ENCODE results near the gene ACOX1.

The ACOX1 gene

GRCh38 chr17:75950855-75951554 lies 28.0 kb downstream of the ACOX1 start:
- in situ Hi-C loops (cut with MboI; ENCODE audit: low pct_unique_long_range_greater_than_20kb, low sequenced_read_pairs) = no loop called here
- DNase-seq = peak; percentile 46

GRCh38 chr17:75950421-75950820 lies 28.5 kb downstream of the ACOX1 start:
- in situ Hi-C loops (cut with MboI; ENCODE audit: low pct_unique_long_range_greater_than_20kb, low sequenced_read_pairs) = no loop called here
- no peak for DNase-seq

- in situ Hi-C loops (cut with MboI; ENCODE audit: low pct_unique_long_range_greater_than_20kb, low sequenced_read_pairs) = no loop called here
- no peak for DNase-seq
Measured at GRCh38 chr17:75945211-75945610, 33.8 kb downstream of the ACOX1 start.

- DNase-seq = no peak
- in situ Hi-C loops (cut with MboI; ENCODE audit: low pct_unique_long_range_greater_than_20kb, low sequenced_read_pairs) = no loop called here
Measured at GRCh38 chr17:75943491-75943890, 35.5 kb downstream of the ACOX1 start.

DNA sequence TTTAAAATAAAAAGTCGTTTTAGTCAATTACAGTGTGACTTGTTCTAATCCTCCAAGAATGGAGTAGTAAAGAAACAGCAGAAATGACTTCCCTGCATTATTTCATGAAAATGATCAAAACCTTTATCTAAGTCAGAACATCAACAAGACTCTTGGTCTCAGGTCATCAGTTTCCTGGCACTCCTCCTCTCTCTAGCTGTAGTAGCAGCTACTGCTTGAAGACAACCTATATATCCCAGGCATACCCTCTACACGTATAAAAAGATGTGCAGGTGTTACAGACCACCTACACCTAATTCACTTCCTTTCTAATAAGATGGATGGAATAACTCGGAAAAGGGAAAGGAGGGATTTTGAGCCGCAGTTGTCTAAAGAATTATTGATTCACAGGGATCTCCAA lies 36.5 kb downstream of the ACOX1 start:
- in situ Hi-C loops (cut with MboI; ENCODE audit: low pct_unique_long_range_greater_than_20kb, low sequenced_read_pairs) = no loop called here
- no peak for DNase-seq

DNA sequence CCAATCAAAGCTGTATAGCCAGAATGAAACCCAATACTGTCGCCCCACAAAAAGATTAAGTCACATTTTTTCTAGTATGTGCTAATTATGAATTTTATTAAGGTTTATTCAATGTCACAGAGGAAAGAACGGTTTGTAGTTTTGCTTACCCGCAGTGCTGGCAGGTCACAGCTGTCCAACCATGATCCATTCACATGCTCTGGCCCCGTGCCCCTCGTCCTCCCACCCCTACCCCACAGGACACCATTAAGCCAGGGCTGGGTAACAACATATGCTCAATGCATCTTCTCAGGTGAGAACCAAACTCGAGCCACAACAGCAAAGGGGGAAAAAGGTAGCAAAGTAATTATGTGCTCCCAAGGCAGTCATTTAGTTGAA lies 37.5 kb downstream of the ACOX1 start:
- DNase-seq = no peak

GRCh38 chr17:75940727-75941441 lies 38.1 kb downstream of the ACOX1 start, which contains the start of gene FBF1:
TSS of gene FBF1 (minus strand) at chr17:75941042. CDS start at chr17:75938149, 2,893 bp downstream.
- in situ Hi-C loops (cut with MboI; ENCODE audit: low pct_unique_long_range_greater_than_20kb, low sequenced_read_pairs) = no loop called here
- DNase-seq = peak; percentile 95

More for the DNA sequence above, 37.5 kb downstream of the ACOX1 start:
- in situ Hi-C loops (cut with MboI; ENCODE audit: low pct_unique_long_range_greater_than_20kb, low sequenced_read_pairs) = no loop called here

- in situ Hi-C loops (cut with MboI; ENCODE audit: low pct_unique_long_range_greater_than_20kb, low sequenced_read_pairs) = no loop called here
- no peak for DNase-seq
Measured at GRCh38 chr17:75937652-75938051, 41.3 kb downstream of the ACOX1 start.

GRCh38 chr17:75933808-75934207 lies 45.2 kb downstream of the ACOX1 start:
- no peak for DNase-seq
- in situ Hi-C loops (cut with MboI; ENCODE audit: low pct_unique_long_range_greater_than_20kb, low sequenced_read_pairs) = no loop called here

DNA sequence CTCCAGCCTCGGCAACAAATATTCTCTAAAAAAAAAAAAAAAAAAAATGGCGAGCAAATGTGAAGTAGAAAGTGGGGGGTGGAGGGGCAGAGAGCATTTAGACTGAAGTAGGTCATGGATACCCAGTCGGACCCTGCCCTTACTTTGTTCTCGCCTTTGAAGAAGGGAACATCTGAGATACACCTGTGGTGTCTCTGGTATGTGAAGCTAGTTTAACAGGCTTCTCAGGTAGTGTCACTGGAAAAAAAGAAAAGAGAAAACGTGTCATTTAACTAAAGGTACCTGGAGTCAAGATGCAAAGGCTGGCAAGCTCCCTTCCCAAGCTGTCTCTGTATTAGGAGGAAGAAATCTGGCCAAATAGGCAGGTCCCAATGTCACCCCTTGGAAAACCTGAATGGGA lies 46.1 kb downstream of the ACOX1 start:
- in situ Hi-C loops (cut with MboI; ENCODE audit: low pct_unique_long_range_greater_than_20kb, low sequenced_read_pairs) = no loop called here
- no peak for DNase-seq

GRCh38 chr17:75931062-75931461 lies 47.9 kb downstream of the ACOX1 start:
- in situ Hi-C loops (cut with MboI; ENCODE audit: low pct_unique_long_range_greater_than_20kb, low sequenced_read_pairs) = no loop called here
- DNase-seq = no peak

GRCh38 chr17:75927286-75927922 lies 51.6 kb downstream of the ACOX1 start:
- in situ Hi-C loops (cut with MboI; ENCODE audit: low pct_unique_long_range_greater_than_20kb, low sequenced_read_pairs) = no loop called here
- DNase-seq = peak; percentile 44

- in situ Hi-C loops (cut with MboI; ENCODE audit: low pct_unique_long_range_greater_than_20kb, low sequenced_read_pairs) = no loop called here
- no peak for DNase-seq
Measured at GRCh38 chr17:75926456-75926855, 52.5 kb downstream of the ACOX1 start.

GRCh38 chr17:75925912-75926311 lies 53.1 kb downstream of the ACOX1 start:
- no peak for DNase-seq
- in situ Hi-C loops (cut with MboI; ENCODE audit: low pct_unique_long_range_greater_than_20kb, low sequenced_read_pairs) = no loop called here

- in situ Hi-C loops (cut with MboI; ENCODE audit: low pct_unique_long_range_greater_than_20kb, low sequenced_read_pairs) = no loop called here
- DNase-seq = no peak
Measured at GRCh38 chr17:75925103-75925502, 53.9 kb downstream of the ACOX1 start.

GRCh38 chr17:75922963-75923874 lies 55.7 kb downstream of the ACOX1 start:
- in situ Hi-C loops (cut with MboI; ENCODE audit: low pct_unique_long_range_greater_than_20kb, low sequenced_read_pairs) = no loop called here
- DNase-seq = no peak

GRCh38 chr17:75922173-75922961 lies 56.6 kb downstream of the ACOX1 start:
- DNase-seq = no peak
- in situ Hi-C loops (cut with MboI; ENCODE audit: low pct_unique_long_range_greater_than_20kb, low sequenced_read_pairs) = no loop called here

GRCh38 chr17:75921596-75921995 lies 57.4 kb downstream of the ACOX1 start:
- in situ Hi-C loops (cut with MboI; ENCODE audit: low pct_unique_long_range_greater_than_20kb, low sequenced_read_pairs) = no loop called here
- no peak for DNase-seq
